SH-SY5Y (cell line): ENCODE results near the gene MAP3K6.

Experiments
- GATA2 ChIP-seq: IDR thresholded peaks from 2 replicates; pipeline ENCODE4 v1.6.1; 2011; ENCODE audit warnings: mild to moderate bottlenecking, low read depth, low read length
- GATA3 ChIP-seq: IDR thresholded peaks from 2 replicates; pipeline ENCODE4 v1.6.1; 2011; ENCODE audit warnings: low read depth, mild to moderate bottlenecking, low read length, moderate library complexity

GRCh38 chr1:27306892-27307761, 59.6 kb downstream of the MAP3K6 start:
- no peak for TF ChIP-seq GATA2
- no peak for TF ChIP-seq GATA3
